ENCODE data around the gene RIIAD1.

DNA sequence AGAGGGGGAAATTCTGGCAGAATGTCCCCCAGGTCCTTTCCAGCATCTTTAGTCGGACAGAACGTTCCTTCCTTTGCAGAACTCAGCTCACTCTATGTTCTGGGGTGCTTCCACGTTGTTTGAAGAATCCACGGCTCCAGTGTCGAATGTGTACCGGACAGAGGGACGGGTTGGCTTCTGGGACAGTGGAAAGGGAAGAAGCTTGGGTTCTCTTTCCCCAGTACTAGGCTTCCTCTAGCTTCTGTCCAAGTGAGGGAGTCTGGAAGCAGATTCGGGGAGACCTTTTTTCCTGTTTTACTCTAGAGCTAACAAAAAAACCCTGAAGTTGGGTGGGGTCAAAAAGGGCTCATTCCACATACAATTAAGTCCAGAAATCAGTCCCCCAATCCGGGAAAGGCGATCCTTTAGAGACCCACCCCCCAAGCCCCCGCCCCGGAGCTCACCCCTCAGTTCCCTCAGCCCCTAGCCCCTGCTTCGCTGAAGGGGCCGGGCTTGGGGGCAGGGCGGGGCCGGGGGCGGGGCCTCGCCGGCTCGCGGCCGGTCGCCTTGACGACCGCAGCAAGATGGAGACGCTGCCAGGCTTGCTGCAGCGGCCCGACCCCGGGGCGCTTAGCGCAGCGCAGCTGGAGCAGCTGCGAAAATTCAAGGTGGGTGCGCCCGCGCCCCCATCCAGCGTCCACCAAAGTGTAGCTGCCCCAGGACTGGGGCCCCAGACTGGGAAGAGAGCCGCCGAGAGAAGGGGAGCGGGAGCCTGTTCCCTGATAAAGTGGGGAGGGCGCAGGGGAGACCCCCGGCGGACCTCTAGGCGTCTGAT is at the start of gene RIIAD1:
- TF ChIP-seq POLR2A (IDR thresholded peaks at IDR 0.05): no peak
- TF ChIP-seq CTCF (IDR thresholded peaks at IDR 0.05): no peak

Measured in thyroid gland (tissue), 4 donors.